Measurements from ENCODE around the gene NTSR1.

The NTSR1 gene

DNA sequence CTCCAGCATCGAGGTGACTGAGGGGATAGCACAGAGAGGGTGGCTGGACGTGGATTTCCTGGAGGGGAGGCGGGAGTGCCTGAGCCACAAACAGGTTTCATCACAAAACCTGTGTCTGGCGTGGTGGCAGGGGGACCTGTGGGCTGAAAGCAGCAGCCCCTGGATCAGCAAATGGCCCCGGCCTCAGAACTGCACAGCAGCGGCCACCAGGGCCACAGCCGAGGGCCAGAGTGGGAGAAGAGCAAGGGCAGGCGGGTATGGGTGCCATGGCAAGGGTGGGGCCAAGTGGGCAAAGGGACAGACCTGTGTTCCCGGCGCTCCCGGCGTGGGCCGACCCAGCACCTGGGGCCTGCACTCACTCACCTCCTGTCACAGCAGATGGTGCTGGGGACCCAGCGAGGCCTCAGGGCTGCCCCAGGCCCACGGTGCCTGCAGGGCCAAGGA lies 19.0 kb downstream of the NTSR1 start:
- no peak for DNase-seq

DNA sequence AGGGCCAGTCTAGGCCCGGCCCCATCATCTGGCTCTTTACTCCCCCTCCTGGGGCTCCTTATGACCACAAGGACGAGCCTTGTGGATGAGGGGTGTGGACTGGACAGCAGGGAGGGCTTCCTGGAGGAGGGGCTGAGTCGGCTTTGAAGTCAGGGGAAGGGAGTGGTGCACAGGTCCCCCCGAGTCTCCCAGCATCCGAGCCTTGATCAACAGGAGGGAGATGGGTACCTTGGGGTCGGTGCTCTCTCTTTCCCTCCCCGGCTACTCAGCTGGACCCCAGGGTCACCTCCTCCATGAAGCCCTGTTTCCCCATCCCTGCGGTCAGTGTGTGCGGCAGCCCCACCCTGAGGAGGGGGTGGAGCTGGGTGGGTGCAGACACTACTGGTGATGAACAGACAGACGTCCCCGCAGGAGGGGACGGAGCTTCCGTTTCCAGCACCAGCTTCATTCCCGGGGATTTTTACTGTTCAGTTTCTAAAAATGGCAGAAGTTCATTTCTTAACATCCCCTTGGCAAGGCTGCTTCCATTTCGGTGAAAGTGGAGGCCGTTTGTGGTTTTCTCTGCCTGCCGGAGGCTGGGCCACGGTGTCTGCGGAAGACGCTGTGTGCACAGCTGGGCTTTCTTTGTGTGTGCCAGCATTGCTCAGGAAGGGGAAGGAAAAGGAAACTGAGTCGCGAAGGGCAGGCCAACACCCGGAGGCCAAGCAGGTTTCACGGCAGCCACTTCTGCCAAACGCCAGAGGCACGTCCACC lies 19.6 kb downstream of the NTSR1 start:
- DNase-seq: no peak

DNA sequence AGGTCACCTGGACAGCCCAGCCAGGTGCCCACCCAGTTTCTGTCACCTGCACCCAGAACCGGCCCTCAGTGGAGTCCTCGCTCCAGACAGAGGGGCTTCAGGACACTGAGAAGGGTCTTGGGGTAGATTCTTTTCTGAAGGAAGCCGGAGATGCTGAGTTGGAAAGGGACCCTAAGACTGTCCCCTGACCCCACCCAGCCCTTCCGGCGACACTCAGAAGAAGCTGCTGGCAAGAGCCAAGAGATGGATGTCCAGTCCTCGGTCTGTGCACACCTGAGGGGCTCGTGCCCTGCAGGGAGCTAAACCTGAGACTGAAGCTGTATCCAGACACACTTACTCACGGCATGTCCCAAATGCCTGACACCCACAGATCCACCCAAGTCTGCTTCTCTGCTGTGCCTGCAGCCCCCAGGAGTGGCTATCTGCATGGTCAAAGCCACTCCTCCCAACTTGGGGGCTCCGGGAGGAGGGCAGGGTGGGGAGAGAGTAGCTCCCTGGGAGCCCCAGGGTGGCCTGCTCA lies 20.2 kb downstream of the NTSR1 start:
- DNase-seq: no peak

DNA sequence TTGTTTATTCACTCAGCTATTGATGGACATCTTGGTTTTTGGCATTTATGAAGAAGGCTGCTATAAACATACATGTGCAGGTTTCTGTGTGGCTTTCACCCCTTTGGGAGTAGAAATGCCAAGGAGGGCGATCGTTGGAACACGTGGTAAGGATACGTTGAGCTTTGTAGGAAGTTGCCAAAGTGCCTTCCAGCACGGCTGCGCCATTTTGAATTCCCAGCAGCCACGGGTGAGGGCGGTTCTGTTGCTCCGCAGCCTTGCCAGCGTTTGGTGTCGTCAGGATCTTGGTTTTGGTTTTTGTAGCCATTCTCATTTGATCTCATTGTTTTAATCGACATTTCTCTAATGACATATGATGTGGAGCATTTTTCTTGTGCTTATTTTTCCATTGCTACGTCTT lies 21.8 kb downstream of the NTSR1 start:
- no peak for DNase-seq

DNA sequence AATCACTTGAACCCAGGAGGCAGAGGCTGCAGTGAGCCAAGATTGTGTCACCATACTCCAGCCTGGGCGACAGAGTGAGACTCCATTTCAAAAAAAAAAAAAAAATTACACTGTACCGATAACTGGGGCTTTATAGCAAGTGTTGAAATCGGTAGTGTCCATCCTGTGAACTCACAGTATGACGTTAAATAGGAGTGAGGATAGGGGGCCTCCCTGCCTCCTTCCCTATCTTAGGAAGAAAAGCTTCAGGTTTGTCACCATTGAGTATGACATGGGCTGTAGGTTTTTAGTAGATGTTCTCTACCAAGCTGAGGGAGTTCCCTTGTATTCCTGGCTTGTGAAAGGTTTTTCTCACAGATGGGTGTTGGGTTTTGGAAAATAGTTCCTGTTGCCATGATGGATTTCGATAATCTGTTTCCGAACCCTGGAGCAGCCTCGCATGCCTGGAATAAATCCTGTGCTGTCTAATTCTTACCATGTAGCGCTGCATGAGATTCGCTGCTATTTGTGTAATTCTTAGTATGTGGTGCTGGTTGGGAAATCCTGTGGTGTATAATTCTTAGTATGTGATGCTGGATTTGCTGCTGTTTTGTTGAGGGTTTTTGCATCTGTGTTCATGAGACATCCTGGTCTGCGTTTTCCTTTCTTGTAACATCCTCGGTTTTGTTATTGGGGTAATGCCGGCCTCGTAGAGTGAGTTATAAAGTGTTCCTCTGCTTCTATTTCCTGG lies 23.6 kb downstream of the NTSR1 start:
- DNase-seq: no peak

DNA sequence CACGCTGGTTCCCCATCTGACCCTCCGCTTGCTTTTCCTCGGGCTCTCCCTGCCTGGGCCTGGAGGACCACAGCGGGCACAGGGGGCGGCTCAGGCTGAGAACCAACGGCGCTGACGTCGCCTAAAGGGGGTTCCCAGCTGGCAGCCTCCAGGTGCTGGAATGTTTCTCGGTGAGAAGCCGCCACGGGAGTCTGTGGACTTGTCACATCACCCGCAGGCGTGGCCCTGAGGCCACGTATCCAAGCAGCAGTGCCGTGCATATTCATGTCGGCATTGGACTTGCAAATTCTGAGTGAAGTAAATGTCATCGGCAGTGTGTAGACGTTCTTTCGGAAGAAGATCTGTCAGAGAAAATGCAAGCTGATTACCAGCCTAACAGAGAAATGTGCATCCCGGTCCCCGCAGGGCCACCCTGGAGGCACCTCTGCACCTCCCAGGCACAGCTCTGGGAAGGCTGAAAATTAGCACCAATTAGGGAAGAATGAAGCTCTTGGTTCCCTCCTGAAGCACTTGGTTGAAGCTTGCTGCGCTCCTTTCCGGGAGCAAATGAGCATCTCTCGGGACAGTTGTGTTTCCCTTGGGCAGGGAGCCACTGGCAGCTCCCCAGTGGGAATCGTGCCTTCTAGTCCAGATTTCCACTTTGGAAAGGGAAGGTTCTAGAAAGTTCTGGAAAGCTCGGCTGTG lies 24.3 kb downstream of the NTSR1 start:
- no peak for DNase-seq

DNA sequence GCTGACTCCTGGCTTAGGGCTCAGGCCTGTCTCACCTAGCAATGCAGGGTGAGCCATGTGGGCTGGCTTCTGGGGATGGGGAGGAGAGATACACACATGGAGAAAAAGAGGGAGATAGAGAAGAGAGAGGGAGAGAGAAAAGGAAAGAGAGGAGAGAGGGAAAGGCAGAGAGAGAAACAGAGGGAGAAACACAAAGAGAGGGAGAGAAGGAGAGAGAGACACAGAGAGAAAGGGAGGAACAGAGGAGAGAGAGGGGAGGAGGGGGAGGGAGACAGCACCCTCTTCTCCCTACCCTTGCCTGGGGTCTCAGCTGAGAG lies 24.8 kb downstream of the NTSR1 start:
- DNase-seq: no peak

DNA sequence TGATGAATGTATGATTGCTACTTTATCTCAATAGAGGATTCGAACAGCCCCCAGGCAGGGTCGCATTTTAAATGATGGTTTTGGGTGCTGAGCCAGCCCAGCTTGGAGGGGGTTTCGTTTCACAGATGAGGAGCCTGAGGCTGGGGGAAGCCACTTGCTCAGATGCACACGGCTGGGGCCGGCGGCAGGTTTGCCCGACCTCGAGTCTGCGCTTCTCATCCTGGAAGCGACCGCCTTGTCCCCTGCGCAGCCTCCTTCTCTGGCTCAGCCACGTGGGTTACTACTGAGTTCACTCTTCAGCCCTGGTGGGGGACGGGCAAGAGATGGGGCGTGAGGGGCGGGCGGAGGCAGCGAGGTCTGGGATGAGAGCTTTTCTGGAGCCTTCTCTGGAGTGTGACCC lies 25.3 kb downstream of the NTSR1 start:
- DNase-seq: no peak

DNA sequence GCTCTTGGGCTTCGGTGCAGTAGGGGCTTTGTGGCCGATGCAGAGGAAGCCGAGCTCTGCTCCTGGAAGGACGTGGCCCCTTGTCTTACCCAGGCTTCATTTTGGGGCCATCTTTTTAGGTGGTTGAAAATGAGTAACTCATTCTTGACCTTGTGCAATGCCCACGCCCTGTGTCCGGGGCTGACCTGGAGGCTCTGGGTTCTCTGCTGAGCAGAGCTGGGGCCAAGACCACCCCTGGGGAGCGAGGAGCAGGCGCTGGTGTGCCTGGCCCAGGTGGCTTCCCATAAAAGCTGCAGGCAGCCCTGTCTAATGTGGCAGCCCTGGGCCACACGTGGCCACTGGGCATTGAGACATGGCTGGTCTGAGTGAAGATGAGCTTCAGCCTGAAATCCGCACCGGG lies 25.7 kb downstream of the NTSR1 start:
- DNase-seq: no peak

DNA sequence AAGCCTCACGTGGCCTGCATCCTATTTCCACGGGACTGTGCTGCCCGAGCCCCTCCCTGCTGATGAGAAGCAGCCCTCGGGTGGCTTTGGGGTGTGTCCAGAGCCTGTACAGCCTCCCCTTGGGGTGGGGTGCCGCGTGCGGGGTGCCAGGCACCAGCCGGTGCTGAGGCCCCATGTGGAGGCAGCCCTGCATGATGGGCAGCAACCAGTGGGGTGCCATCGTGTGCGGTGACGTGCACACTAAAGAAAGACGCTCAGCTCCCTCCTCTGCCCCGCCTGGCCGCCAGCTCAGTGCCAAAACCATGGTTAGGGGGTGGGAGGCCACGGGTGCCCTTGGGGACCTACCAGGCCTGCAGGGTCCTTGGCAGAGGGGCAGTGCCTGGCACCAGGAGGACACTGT lies 26.2 kb downstream of the NTSR1 start:
- no peak for DNase-seq

DNA sequence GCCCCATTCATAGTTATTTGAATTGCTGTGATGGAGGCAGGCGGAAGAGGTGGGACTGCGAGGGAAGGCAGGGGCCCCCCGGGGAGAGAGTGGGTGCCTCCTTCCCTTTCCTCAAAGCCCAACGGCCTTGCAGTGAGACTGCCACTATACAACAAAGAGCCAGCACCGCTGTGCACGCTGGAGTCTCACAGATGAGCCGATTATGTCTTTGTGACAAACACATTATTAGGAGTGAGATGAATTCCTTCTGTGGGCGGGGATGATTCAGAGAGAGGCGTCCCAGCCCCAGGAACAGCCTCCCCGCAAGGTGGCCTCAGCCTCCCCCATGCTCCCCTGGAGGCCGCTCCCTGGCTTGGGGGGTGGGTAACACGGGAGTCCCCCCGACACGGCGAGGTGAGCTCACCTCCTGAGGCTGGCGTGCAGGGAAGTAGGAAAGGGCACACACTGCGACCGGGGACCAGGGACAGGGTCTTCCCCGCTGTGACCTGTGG lies 26.7 kb downstream of the NTSR1 start:
- no peak for DNase-seq

DNA sequence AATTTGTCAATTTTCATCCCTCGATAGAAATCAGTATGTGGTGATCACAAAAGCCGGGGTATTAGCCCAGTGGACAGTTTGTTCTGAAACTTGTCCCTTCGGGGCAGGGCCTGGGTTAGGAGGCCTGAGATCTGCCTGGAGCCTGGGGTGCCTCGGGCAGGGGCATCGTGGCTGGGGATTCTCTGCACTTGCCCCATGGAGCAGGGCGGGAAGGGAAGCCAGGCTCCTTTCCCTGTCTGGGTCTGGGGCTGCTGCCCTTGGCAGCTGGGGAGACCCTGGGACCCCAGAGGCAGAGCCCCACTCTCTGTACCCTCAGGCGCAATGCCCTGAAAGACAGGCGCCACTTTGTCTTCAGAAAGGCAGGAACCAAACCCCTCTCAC lies 27.4 kb downstream of the NTSR1 start:
- no peak for DNase-seq

DNA sequence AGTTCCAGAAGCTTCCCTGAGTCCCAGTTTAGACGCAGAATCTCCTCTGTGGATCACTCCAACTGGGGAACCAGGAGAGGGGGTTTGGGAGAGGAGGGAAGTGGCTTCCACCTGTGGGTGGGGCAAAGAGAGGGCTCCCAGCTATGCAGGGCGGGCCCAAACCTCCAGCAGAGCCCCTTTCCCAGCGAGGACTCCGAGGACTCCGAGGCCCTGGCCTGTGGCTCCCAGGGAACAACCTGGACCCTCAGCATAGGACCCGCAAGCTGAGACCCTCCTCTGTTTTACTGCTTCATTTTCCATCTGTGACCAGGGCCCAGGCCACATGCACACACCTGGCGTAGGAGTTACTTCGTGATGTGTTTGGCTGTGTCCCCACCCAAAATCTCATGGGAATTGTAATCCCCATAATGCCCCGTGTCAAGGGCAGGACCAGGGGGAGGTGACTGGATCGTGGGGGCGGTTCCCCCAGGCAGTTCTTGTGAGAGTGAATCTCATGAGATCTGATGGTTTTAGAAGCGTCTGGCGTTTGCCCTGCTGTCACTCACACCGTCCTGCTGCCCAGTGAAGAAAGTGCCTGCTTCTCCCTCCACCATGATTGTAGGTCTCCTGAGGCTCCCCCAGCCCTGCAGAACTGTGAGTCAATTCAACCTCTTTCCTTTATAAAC lies 27.9 kb downstream of the NTSR1 start:
- no peak for DNase-seq

DNA sequence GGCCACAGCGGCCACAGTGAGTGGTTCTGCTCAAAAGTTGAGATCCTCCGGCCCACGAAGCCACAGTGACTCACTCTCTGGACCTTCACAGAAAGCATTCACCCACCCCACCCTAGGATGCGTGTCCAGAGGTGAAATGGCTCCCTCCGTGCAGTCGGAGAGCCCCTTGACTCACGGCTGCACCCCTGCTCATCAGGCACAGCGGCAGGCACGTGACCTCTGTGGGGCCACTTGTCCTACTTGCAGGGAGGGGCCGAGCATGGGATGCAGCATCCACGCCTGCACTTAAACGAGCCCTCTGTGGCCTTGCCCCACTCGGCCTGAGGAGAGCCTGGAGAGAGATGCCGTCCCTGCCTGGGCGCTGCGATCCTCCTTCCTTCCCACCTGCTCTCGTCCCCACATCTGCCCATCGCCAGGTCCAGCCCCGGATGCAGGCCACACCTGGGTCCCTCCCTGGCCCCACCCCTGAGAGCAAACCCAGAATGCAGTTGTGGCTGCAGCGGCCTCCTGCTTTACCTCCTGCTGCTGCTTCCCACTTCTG lies 28.7 kb downstream of the NTSR1 start:
- no peak for DNase-seq

DNA sequence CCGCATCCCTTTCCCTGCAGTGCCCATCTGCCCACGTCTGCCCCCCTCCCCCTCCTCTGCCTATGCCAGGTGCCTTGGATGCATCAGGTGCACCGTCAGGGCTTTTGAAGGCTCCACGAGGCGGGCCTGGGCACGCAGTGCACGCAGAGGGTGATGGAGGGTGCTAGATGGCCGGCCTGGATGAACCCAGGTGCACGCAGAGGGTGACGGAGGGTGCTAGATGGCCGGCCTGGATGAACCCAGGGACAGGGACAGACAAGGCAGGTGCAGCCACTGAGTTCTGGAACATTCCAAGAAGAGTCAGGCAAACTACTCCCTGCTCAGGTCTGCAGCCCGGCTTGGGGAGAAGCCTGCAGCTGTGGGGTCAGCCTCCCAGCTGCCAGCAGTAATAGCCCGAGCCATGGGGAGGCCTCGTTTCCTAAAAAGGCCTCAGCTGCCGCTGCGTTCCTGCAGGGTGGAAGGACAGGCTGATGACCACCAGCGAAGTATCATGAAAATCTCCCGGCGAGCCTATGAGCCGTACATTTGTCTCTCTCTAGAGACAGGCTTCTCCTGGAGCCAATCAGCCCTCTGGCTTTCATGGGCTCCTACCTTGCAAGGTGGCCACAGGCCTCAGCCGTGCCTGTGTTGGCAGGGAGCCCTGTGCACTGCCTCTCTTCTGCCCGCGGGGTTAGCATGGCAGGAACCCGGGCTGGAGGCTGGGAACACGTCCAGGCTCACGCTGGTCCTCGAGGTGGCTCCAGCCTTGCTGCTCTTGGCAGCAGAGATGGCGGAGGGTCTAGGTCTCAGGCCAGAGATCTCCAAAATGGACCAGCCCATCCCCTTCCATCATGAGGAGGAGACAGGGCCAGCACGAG lies 29.6 kb downstream of the NTSR1 start:
- no peak for DNase-seq

DNA sequence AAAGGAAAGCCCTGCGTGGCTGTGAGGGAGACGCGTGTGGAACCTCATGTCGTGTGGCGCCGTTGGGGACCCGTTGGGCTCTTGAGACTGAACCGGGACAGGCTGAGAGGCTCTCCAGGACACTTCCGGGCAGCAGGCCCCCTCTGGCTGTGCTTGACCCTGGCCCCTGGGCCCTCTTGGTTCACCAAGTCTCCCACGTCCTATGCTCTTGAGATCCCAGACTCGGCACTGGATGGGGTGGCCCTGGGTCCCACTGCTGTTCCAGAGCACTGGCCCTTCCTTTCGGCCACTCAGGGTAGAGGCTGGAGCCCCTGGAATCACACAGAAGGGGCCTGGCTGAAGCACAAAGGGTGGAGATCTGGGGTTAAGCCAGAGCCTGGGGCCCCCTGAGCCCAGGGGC lies 30.4 kb downstream of the NTSR1 start:
- DNase-seq: no peak

DNA sequence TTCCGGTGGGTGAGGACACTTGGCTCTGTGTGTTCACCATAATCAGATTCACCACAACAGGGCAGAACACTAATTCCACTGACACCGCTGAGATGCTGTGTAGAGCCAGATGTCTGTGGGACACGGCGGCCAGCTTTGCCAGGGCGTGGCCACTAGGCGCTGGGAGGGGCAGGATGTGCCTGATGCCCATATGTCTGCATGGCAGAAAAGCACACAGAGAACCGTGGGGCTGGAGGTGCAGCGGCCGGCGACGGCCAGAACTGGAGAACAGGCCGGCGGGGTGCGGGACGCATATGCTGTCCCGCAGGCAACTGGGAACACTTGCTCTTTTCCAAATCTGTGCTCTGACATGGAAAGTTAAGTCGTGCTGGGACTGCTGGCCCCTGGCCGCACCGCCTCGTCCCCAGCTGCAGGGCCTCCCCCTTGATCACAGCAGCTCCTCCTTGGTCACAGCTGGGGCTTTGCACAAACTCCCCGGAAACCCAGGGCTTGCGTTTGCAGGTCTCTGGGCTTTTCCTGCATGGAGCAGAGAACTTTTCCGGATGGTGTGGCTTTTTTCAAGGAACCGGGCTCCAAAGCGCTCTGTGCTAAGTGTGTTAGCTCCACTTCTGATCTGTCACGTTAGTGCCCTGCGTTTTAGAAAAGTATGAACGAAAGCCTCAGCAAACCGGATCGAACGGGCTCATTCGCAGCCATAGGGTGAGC lies 31.1 kb downstream of the NTSR1 start:
- DNase-seq: peak; percentile 57

DNA sequence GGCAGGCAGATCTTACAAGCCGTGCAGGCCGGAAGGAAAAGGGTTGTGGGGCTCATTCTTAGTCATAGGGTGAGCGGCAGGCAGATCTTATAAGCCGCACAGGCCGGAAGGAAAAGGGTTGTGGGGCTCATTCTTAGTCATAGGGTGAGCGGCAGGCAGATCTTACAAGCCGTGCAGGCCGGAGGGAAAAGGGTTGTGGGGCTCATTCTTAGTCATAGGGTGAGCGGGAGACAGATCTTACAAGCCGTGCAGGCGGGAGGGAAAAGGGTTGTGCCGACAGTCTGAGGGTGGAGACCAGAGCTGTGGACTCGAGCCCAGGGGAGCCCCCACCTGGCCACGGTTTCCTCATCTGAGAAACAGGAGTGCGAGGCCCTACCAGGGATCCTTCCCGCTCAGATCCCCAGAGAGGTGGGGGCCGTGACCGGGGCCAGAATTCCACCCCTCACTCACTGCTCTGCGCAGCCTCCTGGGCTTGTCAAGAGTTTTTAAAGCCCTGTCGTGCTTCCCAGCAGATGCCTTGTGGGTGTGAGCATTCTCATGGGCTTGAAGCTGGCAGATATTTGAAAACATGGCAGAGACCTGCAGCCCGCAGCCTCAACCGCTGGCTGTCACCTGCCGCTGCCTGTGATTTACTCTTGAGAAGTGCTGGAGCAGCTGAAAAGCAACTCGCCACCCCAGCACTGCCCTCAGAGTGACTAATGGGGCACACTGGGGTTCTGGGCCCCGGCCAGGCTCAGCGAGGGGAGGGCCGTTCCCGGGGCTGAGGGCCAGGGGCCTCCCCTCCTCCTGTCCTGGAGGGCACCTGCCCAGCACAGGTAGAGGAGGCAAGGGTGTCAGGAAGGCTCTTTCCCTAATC lies 31.9 kb downstream of the NTSR1 start:
- peak; percentile 83 for DNase-seq

DNA sequence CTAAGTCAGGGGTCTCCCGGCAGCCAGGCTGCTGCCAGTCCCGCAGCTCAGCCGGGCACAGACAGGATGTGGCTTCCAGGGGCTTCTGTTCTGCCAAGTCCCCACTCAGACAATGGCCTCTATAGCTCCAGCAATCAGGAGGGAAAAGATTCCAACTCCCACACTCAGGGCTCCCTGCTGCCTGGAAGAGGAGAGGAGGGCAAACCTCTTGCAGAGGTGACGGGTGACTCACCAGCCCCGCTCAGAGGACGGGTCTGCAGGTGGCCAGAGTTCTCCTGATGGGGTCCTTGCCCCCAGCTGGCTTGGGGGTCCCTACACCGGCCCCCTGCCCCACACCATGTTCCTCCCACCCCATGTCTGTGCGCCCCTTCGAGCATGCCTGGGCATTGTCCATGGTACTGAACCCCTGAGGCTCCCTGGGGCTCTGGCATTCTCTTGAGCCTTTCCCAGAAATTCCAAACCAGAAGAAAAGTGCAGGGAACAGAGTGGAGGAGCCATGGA lies 32.6 kb downstream of the NTSR1 start:
- no peak for DNase-seq

All from activated effector memory CD4-positive, alpha-beta T cell treated with Interleukin-2 at 50 U/mL for 16 hours (primary cell).